Measurements from ENCODE around the gene TMEM42. TPM values are rescaled to one million over a fixed set of nuclear protein-coding genes. Genes with fewer than 3 reads are reported as not detected.

TMEM42 gene
- total RNA-seq, 1 experiment from 2014 or later = 11.8 TPM

- no peaks in the 10 kb centered on the region for H3K79me1 ChIP-seq (ENCODE audit: insufficient read depth, low read depth, low read length, poor library complexity, severe bottlenecking)
- H3T11ph ChIP-seq (ENCODE audit: low read length) = no peak overlapping the region
- no CpG with 5 or more reads among the region's 7 CpGs for WGBS (ENCODE audit: extremely low coverage, insufficient read length, low lambda C conversion rate)
- H4K20me1 ChIP-seq (ENCODE audit: control insufficient read depth, insufficient read depth, insufficient read length) = no peaks in the 10 kb centered on the region
- no peak overlapping the region for H3K4me2 ChIP-seq (ENCODE audit: insufficient read depth, insufficient read length, low read length)
- no peak overlapping the region for H4K5ac ChIP-seq (ENCODE audit: insufficient read length, low read depth, low read length)
- no peak overlapping the region for H2AFZ ChIP-seq (ENCODE audit: low read length)
- H2AK5ac ChIP-seq (ENCODE audit: insufficient read length, low read length) = no peak overlapping the region
- H3K9ac ChIP-seq (ENCODE audit: extremely low read depth, insufficient read length, low read length) = no peak overlapping the region
- 0 out of 2 replicates have a peak, but pooled peaks cover 2% of the 10 kb centered on the region for H3K4me1 ChIP-seq (ENCODE audit: insufficient read depth, low read length)
- Mint-ChIP-seq H3K4me1 (peaks cover 5% of the 10 kb centered on the region in 2 experiments), H3K27ac (no peak overlapping the region; a peak in 1 of 7 replicates), H3K27me3 (ENCODE audit: low read depth) (no peaks in the 10 kb centered on the region), H3K9me3 (peaks cover 0 to 3% of the 10 kb centered on the region in 2 experiments; a peak in 1 of 5 replicates), H3K36me3 (ENCODE audit: insufficient read depth in 1 of 3, low read depth in 3 of 3) (peaks cover 10 to 30% (median 19%) of the 10 kb centered on the region in 3 experiments; a peak in 6 of 7 replicates), H3K4me3 (no peak overlapping the region)
- no peak overlapping the region for H3K56ac ChIP-seq (ENCODE audit: insufficient read length, low read depth, low read length)
- no peak for DNase-seq
- H3K14ac ChIP-seq (ENCODE audit: insufficient read depth, low read length) = no peak overlapping the region
- H2BK12ac ChIP-seq (ENCODE audit: insufficient read length, low read depth, low read length) = no peak overlapping the region
- no peak overlapping the region for H2BK15ac ChIP-seq (ENCODE audit: low read depth, low read length)
- H2BK120ac ChIP-seq (ENCODE audit: low read depth, low read length, poor library complexity, severe bottlenecking) = no peak overlapping the region
- no peak overlapping the region for H3K4ac ChIP-seq (ENCODE audit: low read depth, low read length)
- H3K27ac ChIP-seq (ENCODE audit: insufficient read length, low read depth, low read length) = no peak overlapping the region
- H4K91ac ChIP-seq (ENCODE audit: insufficient read length, low read depth, low read length) = no peak overlapping the region
- H2BK20ac ChIP-seq (ENCODE audit: low read depth, low read length, poor library complexity, severe bottlenecking) = no peak overlapping the region
- no peak overlapping the region for H2BK5ac ChIP-seq (ENCODE audit: insufficient read length, low read length)
- no peaks in the 10 kb centered on the region for H3K9me3 ChIP-seq (ENCODE audit: control insufficient read depth, low read depth, low read length)
- TF ChIP-seq, protein P1, sequence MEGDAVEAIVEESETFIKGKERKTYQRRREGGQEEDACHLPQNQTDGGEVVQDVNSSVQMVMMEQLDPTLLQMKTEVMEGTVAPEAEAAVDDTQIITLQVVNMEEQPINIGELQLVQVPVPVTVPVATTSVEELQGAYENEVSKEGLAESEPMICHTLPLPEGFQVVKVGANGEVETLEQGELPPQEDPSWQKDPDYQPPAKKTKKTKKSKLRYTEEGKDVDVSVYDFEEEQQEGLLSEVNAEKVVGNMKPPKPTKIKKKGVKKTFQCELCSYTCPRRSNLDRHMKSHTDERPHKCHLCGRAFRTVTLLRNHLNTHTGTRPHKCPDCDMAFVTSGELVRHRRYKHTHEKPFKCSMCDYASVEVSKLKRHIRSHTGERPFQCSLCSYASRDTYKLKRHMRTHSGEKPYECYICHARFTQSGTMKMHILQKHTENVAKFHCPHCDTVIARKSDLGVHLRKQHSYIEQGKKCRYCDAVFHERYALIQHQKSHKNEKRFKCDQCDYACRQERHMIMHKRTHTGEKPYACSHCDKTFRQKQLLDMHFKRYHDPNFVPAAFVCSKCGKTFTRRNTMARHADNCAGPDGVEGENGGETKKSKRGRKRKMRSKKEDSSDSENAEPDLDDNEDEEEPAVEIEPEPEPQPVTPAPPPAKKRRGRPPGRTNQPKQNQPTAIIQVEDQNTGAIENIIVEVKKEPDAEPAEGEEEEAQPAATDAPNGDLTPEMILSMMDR (conservative IDR thresholded peaks at IDR 0.05) = no peak
- H3K23me2 ChIP-seq (ENCODE audit: insufficient read length, low read depth, low read length, poor library complexity, severe bottlenecking) = peaks cover 2% of the 10 kb centered on the region
- H3K18ac ChIP-seq (ENCODE audit: insufficient read length, low read depth, low read length) = no peak overlapping the region
- no peak overlapping the region for H3K23ac ChIP-seq (ENCODE audit: insufficient read length, low read depth, low read length)
- H3K27me3 ChIP-seq (ENCODE audit: insufficient read depth, low read length) = no peaks in the 10 kb centered on the region
- no peaks in the 10 kb centered on the region for H3K79me2 ChIP-seq (ENCODE audit: insufficient read depth, low read length)
- H4K8ac ChIP-seq (replicated peaks; ENCODE audit: insufficient read length, low read depth, low read length) = no peak overlapping the region
Observed at GRCh38 chr3:44867421-44868111, 5.9 kb downstream of the TMEM42 start.
